GM12875 (cell line): ENCODE data around the gene SNAP47.

Experiments used
- H3K4me3 ChIP-seq: one replicate; pipeline ENCODE4 v1.5.1; 2011; ENCODE audit warnings: low read depth, low read length, control low read depth
- CTCF ChIP-seq: IDR thresholded peaks from 2 replicates; pipeline ENCODE4 v1.5.1; 2011; ENCODE audit warnings: low read depth, mild to moderate bottlenecking, control low read depth, inconsistent platforms, low read length, moderate library complexity, borderline replicate concordance; ENCODE audit not compliant: insufficient read depth

SNAP47 gene

GRCh38 chr1:227828786-227829185 lies 93.6 kb downstream of the SNAP47 start:
- no peak for TF ChIP-seq CTCF

More at GRCh38 chr1:227828786-227829185, 93.6 kb downstream of the SNAP47 start:
- H3K4me3 ChIP-seq = no peak overlapping the region
